Non-pigmented ciliary epithelial cell (primary cell): ENCODE results near the gene FBF1.
"Not testable (repeated sequence)": the region's sequence is repeated elsewhere in the genome, so short reads cannot be mapped to it uniquely, and the experiment has no call there.

Source experiments
- DNase-seq: peaks from one replicate; pipeline ENCODE4 v3.0.0-alpha.2; 2010; ENCODE audit warnings: low read depth

The FBF1 gene

GRCh38 chr17:75940727-75941441 is at the start of gene FBF1:
FBF1 (minus strand) TSS chr17:75941042; CDS start chr17:75938149, 2,893 bp downstream.
- DNase-seq: peak; percentile 60

GRCh38 chr17:75987041-75987440 is 46.2 kb upstream of the FBF1 start:
- no peak for DNase-seq

- DNase-seq: no peak
Observed at GRCh38 chr17:75985986-75986385, 45.1 kb upstream of the FBF1 start.

- no peak for DNase-seq
Observed at GRCh38 chr17:75983501-75984181, 42.8 kb upstream of the FBF1 start.

GRCh38 chr17:75981019-75981615 is 40.3 kb upstream of the FBF1 start:
- no peak for DNase-seq

- DNase-seq: no peak
Observed at GRCh38 chr17:75980188-75981018, 39.6 kb upstream of the FBF1 start.

GRCh38 chr17:75979705-75980187 is 38.9 kb upstream of the FBF1 start:
- DNase-seq: peak; percentile 38

GRCh38 chr17:75978938-75979704 is 38.3 kb upstream of the FBF1 start, which contains the start of the genes ACOX1 and TEN1:
ACOX1 (minus strand) TSS chr17:75979166; CDS start chr17:75979073, 93 bp downstream.
TEN1 (plus strand) TSS chr17:75979240; CDS start chr17:75986193, 6,953 bp downstream.
- peak; percentile 77 for DNase-seq

GRCh38 chr17:75976175-75976848 is 35.5 kb upstream of the FBF1 start:
- DNase-seq: no peak

- DNase-seq: no peak
Observed at GRCh38 chr17:75975757-75976174, 34.9 kb upstream of the FBF1 start.

- not testable (repeated sequence) for DNase-seq
Observed at GRCh38 chr17:75975187-75975586, 34.3 kb upstream of the FBF1 start.

GRCh38 chr17:75970626-75971025 is 29.8 kb upstream of the FBF1 start:
- no peak for DNase-seq

- DNase-seq: no peak
Observed at GRCh38 chr17:75970011-75970523, 29.2 kb upstream of the FBF1 start.

GRCh38 chr17:75969044-75969443 is 28.2 kb upstream of the FBF1 start:
- not testable (repeated sequence) for DNase-seq

- no peak for DNase-seq
Observed at GRCh38 chr17:75965468-75965867, 24.6 kb upstream of the FBF1 start.

- DNase-seq: no peak
Observed at GRCh38 chr17:75959839-75960511, 19.1 kb upstream of the FBF1 start.

- no peak for DNase-seq
Observed at GRCh38 chr17:75959051-75959838, 18.4 kb upstream of the FBF1 start.

GRCh38 chr17:75950855-75951554 is 10.2 kb upstream of the FBF1 start:
- no peak for DNase-seq
